Spleen (tissue), 11 donors: ENCODE measurements around the gene CIPC. TPM values are rescaled to one million over a fixed set of nuclear protein-coding genes. Genes with fewer than 3 reads are reported as not detected.

Experiments used
- DNase-seq: peaks from one replicate; pipeline ENCODE4 v3.0.0-alpha.2; 2020
- H3K27ac ChIP-seq, 8 donors: fragments of 200-600 bp; sonication (generic) in 7 of 8; 1 replicate in 4 of 8; 2 replicates in 4 of 8; pipeline versions ENCODE4 v1.5.0 to v1.8.0; 2016 to 2021; ENCODE audit warnings: inconsistent platforms in 4 of 8, mild to moderate bottlenecking in 4 of 8, moderate library complexity in 1 of 8
- H3K27me3 ChIP-seq, 7 donors: fragments of 200-600 bp; sonication (generic) in 6 of 7; replicated peaks in 1 of 7; 1 replicate in 4 of 7; 2 replicates in 3 of 7; pipeline versions ENCODE4 v1.5.0 to v1.8.0; 2016 to 2021; ENCODE audit warnings: inconsistent platforms in 3 of 7, mild to moderate bottlenecking in 1 of 7
- H3K36me3 ChIP-seq, 6 donors: fragments of 200-600 bp; sonication (generic) in 5 of 6; 1 replicate in 4 of 6; 2 replicates in 2 of 6; pipeline versions ENCODE4 v1.5.0 to v1.8.0; 2016 to 2021; ENCODE audit warnings: inconsistent platforms in 2 of 6
- H3K4me1 ChIP-seq, 6 donors: fragments of 200-600 bp; sonication (generic) in 5 of 6; 1 replicate in 3 of 6; 2 replicates in 3 of 6; pipeline versions ENCODE4 v1.5.0 to v1.8.0; 2016 to 2021; ENCODE audit warnings: inconsistent platforms in 3 of 6
- H3K4me3 ChIP-seq, 8 donors: fragments of 200-600 bp; sonication (generic) in 7 of 8; 1 replicate in 4 of 8; 2 replicates in 4 of 8; pipeline versions ENCODE4 v1.5.0 to v1.8.0; 2016 to 2021; ENCODE audit warnings: inconsistent platforms in 4 of 8, mild to moderate bottlenecking in 4 of 8, moderate library complexity in 2 of 8
- H3K9me3 ChIP-seq, 8 donors: fragments of 200-600 bp; sonication (generic) in 7 of 8; 1 replicate in 4 of 8; 2 replicates in 4 of 8; pipeline versions ENCODE4 v1.5.0 to v1.8.0; 2016 to 2021; ENCODE audit warnings: inconsistent platforms in 4 of 8
- POLR2A ChIP-seq, 3 donors: fragments of 450-650 bp; IDR thresholded peaks; one replicate each; pipeline ENCODE4 v1.5.1; 2017; ENCODE audit warnings: antibody characterized with exemption in 3 of 3, mild to moderate bottlenecking in 1 of 3
- POLR2AphosphoS5 ChIP-seq, 3 donors: sonication (generic); formaldehyde crosslinking; IDR thresholded peaks; one replicate each; pipeline ENCODE4 v1.5.1; 2017; ENCODE audit warnings: antibody characterized with exemption in 3 of 3
- WGBS, 5 donors: extraction: QIAGEN DNeasy Blood & Tissue Kit in 3 of 5; methylation state at CpG; one replicate each; pipeline versions ENCODE4 v1.1.5 to v1.1.7; 2013 to 2018; 5-methylcytosine and 5-hydroxymethylcytosine counted together
- intact Hi-C: fragments of 100-400 bp; cut with DNase I; formaldehyde crosslinking; loops from one replicate; pipeline ENCODE4 v1.15.0; 2023; ENCODE audit warnings: low total_unique reads
- polyA plus RNA-seq, 3 donors: library from polyadenylated mRNA; stranded (reverse); fragments of 200-250 nt; gene quantifications; one replicate each; pipeline ENCODE4 v1.2.1, GENCODE V29; 2013
- total RNA-seq, 7 donors: library from RNA; depleted of rRNA in 3 of 7; stranded (reverse); fragments of >200 nt in 3 of 7; fragmentation: NEBNext Ultra II Directional in 4 of 7; extraction: Animal tissue kit (Norgen Biotek cat#: 25700) in 4 of 7; gene quantifications; one replicate each; pipeline versions ENCODE4 v1.1.0 to v1.2.1, GENCODE V29; 2016 to 2021
- TF ChIP-seq, protein P1 (sequence below), 11 experiments: fragments of 200-600 bp in 7 of 11; fragments of 450-650 bp in 4 of 11; sonication (generic) in 4 of 11; IDR thresholded peaks in 8 of 11; conservative IDR thresholded peaks in 3 of 11; 1 replicate in 7 of 11; 2 replicates in 4 of 11; pipeline versions ENCODE4 v1.4.0 to v1.8.0; 2016 to 2021; ENCODE audit warnings: antibody characterized with exemption in 11 of 11, inconsistent platforms in 4 of 11, mild to moderate bottlenecking in 1 of 11
- donor health status: healthy with polysubstance abuse.
- donor health status: DM: no; HTN: no; CAD: no; lungs with moderate emphysema.
- donor health status: DM: no; HTN: no; CAD: no.
- donor health status: Bipolar disorder and iron deficiency.
- donor health status: healthy.
- donor health status: DM: no; HTN: no; CAD: no.
- donor health status: DM: yes; HTN: yes; CAD: no.

CIPC gene
- total and polyA plus RNA-seq, 10 donors, result 4.2 to 33.8 (median 17.7) TPM

DNA sequence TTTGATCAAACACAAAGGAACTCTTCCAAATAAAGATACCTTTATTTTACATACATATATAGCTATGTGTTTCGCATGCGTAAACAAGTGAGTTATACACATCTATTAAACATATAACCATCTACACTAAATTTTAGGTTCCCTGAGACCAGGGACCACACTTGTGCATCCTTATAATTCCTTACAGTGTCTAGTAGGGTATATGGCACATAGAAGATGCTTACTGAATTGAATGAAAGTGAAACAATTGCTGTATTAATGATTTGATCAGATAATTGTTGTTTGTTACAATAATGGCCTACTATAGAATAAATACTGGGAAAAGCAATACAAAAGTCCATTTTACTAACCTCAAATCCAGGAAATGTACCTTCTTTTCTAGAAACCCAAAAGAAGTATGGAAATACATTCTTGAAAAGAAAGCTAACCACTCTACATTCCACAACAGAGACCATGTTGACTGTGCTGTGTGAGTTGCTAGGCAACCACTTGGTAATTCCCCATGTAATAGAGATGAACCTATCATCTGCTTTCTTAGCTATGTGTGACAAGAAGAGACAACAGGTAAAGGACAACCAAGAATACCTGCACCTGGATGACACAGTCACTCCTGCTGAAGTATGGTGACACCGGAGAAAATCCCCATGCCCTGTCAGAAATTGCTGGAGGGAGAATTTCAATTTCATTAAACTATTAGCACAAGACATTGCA lies 11.9 kb upstream of the CIPC start:
- H3K4me1 ChIP-seq, result peaks cover 0 to 26% (median 0%) of the 10 kb centered on the region in 6 donors
- no peaks in the 10 kb centered on the region for H3K36me3 ChIP-seq
- peaks cover 0 to 8% (median 4%) of the 10 kb centered on the region in 8 donors for H3K9me3 ChIP-seq
- H3K27ac ChIP-seq, result no peak overlapping the region
- TF ChIP-seq POLR2A (IDR thresholded peaks at IDR 0.05) (no peak), POLR2AphosphoS5 (IDR thresholded peaks at IDR 0.05) (no peak)
- TF ChIP-seq, protein P1, sequence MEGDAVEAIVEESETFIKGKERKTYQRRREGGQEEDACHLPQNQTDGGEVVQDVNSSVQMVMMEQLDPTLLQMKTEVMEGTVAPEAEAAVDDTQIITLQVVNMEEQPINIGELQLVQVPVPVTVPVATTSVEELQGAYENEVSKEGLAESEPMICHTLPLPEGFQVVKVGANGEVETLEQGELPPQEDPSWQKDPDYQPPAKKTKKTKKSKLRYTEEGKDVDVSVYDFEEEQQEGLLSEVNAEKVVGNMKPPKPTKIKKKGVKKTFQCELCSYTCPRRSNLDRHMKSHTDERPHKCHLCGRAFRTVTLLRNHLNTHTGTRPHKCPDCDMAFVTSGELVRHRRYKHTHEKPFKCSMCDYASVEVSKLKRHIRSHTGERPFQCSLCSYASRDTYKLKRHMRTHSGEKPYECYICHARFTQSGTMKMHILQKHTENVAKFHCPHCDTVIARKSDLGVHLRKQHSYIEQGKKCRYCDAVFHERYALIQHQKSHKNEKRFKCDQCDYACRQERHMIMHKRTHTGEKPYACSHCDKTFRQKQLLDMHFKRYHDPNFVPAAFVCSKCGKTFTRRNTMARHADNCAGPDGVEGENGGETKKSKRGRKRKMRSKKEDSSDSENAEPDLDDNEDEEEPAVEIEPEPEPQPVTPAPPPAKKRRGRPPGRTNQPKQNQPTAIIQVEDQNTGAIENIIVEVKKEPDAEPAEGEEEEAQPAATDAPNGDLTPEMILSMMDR (IDR thresholded peaks at IDR 0.05 in 8 of 11, conservative IDR thresholded peaks at IDR 0.05 in 3 of 11), result no peak
- no peak overlapping the region for H3K4me3 ChIP-seq
- no peaks in the 10 kb centered on the region for H3K27me3 ChIP-seq
- WGBS, 5 donors, result 94 to 99% (median 97%) methylated on average over 3 of the region's 3 CpGs
- DNase-seq, result no peak
- intact Hi-C loops, result no loop called here

GRCh38 chr14:77086951-77087350 lies 11.1 kb upstream of the CIPC start:
- WGBS, 5 donors, result 93 to 97% (median 94%) methylated on average over 6 of the region's 6 CpGs
- no peaks in the 10 kb centered on the region for H3K36me3 ChIP-seq
- TF ChIP-seq POLR2A (IDR thresholded peaks at IDR 0.05) (no peak), POLR2AphosphoS5 (IDR thresholded peaks at IDR 0.05) (no peak)
- TF ChIP-seq, protein P1 (IDR thresholded peaks at IDR 0.05 in 8 of 11, conservative IDR thresholded peaks at IDR 0.05 in 3 of 11), result no peak

GRCh38 chr14:77087631-77088030 lies 10.4 kb upstream of the CIPC start:
- 70 to 86% (median 75%) methylated on average over 3 of the region's 3 CpGs for WGBS, 5 donors
- H3K9me3 ChIP-seq, result peaks cover 0 to 21% (median 14%) of the 10 kb centered on the region in 8 donors
- peaks cover 0 to 26% (median 0%) of the 10 kb centered on the region in 6 donors for H3K4me1 ChIP-seq
- no peak for DNase-seq
- H3K4me3 ChIP-seq, result no peak overlapping the region
- intact Hi-C loops, result no loop called here
- H3K36me3 ChIP-seq, result no peaks in the 10 kb centered on the region
- no peak for TF ChIP-seq POLR2AphosphoS5 (IDR thresholded peaks at IDR 0.05)
- TF ChIP-seq POLR2A (IDR thresholded peaks at IDR 0.05), result no peak
- TF ChIP-seq, protein P1 (IDR thresholded peaks at IDR 0.05 in 8 of 11, conservative IDR thresholded peaks at IDR 0.05 in 3 of 11), result no peak
- no peak overlapping the region for H3K27ac ChIP-seq
- no peaks in the 10 kb centered on the region for H3K27me3 ChIP-seq

More at GRCh38 chr14:77086951-77087350, 11.1 kb upstream of the CIPC start:
- peaks cover 0 to 26% (median 0%) of the 10 kb centered on the region in 6 donors for H3K4me1 ChIP-seq
- peaks cover 0 to 16% (median 12%) of the 10 kb centered on the region in 8 donors for H3K9me3 ChIP-seq
- no peak for DNase-seq
- no peaks in the 10 kb centered on the region for H3K27me3 ChIP-seq
- H3K4me3 ChIP-seq, result no peak overlapping the region
- intact Hi-C loops, result no loop called here
- no peak overlapping the region for H3K27ac ChIP-seq

DNA sequence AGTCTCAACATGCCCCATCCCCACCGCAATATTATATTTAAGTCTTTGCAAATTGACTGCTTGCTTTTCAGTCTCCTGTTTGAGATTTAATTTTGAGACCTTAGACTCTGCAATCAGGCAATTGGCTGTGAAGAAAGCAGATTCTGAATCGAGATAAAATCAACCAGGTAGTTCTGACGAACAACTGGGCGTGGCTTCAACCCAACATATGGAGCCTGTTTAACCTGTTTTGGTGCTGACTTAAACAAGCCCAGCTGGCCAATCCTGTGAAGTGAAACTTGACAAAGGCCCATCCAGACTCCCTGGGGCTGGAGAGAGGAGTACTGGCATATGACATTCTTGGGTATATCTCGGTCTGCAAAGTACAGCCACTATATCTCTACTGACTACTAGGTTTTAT lies 9.8 kb upstream of the CIPC start:
- H3K4me1 ChIP-seq, result peaks cover 0 to 25% (median 0%) of the 10 kb centered on the region in 6 donors
- TF ChIP-seq POLR2AphosphoS5 (IDR thresholded peaks at IDR 0.05), result no peak
- H3K27ac ChIP-seq, result no peak overlapping the region
- no peak overlapping the region for H3K4me3 ChIP-seq
- no peaks in the 10 kb centered on the region for H3K27me3 ChIP-seq
- no peak for DNase-seq
- 81 to 85% (median 82%) methylated on average over 5 of the region's 5 CpGs for WGBS, 5 donors
- peaks cover 0 to 21% (median 14%) of the 10 kb centered on the region in 8 donors for H3K9me3 ChIP-seq
- no peaks in the 10 kb centered on the region for H3K36me3 ChIP-seq
- intact Hi-C loops, result no loop called here
